CD4-positive, alpha-beta T cell (primary cell): Measurements from ENCODE around the gene LSAMP. TPM values are rescaled to one million over a fixed set of nuclear protein-coding genes. Genes with fewer than 3 reads are reported as not detected.

Experiments used
- ATAC-seq: fragments of 200-7000 bp; cut with Tn5 transposase; one replicate; pipeline ENCODE4 v1.10.0; 2022; ENCODE audit warnings: mild to moderate bottlenecking; ENCODE audit not compliant: poor library complexity
- CTCF ChIA-PET: fragments of 350-600 bp; sonication (Branson Sonifier 250); formaldehyde crosslinking; loops from one replicate; lab custom pipeline; 2021; ENCODE audit warnings: antibody characterized with exemption, inconsistent platforms; lab: Charles Lee
- POLR2A ChIA-PET: fragments of 350-600 bp; sonication (Branson Sonifier 250); formaldehyde crosslinking; loops from one replicate; lab custom pipeline; 2021; ENCODE audit warnings: antibody characterized with exemption, inconsistent platforms; lab: Charles Lee
- DNase-seq, 14 experiments: peaks; one replicate each; pipeline ENCODE4 v3.0.0-alpha.2; 2013 to 2020; ENCODE audit warnings: mixed read lengths in 2 of 14
- H3K27ac ChIP-seq, 2 donors: one replicate each; pipeline versions ENCODE4 v1.5.1 to v1.7.0; 2013; ENCODE audit warnings: low read length in 2 of 2, low read depth in 1 of 2, mild to moderate bottlenecking in 1 of 2
- H3K27me3 ChIP-seq, 2 experiments: 1 replicate in 1 of 2; 2 replicates in 1 of 2; pipeline versions ENCODE4 v1.6.1 to v1.7.0; 2013; ENCODE audit warnings: low read length in 2 of 2, control low read depth in 1 of 2, mild to moderate bottlenecking in 1 of 2, moderate library complexity in 1 of 2; ENCODE audit not compliant: insufficient read depth in 2 of 2, control insufficient read depth in 1 of 2
- H3K36me3 ChIP-seq: one replicate; pipeline ENCODE4 v1.6.1; 2013; ENCODE audit warnings: low read length, control low read depth; ENCODE audit not compliant: insufficient read depth
- H3K4me1 ChIP-seq: one replicate; pipeline ENCODE4 v1.6.1; 2013; ENCODE audit warnings: low read length, control low read depth; ENCODE audit not compliant: insufficient read depth
- H3K4me3 ChIP-seq: one replicate; pipeline ENCODE4 v1.5.1; 2013; ENCODE audit warnings: mild to moderate bottlenecking, low read length, moderate library complexity
- H3K9me3 ChIP-seq, 2 experiments: 1 replicate in 1 of 2; 2 replicates in 1 of 2; pipeline versions ENCODE4 v1.6.1 to v1.7.0; 2013; ENCODE audit warnings: low read length in 2 of 2, mild to moderate bottlenecking in 2 of 2, control low read depth in 1 of 2, moderate library complexity in 1 of 2; ENCODE audit not compliant: control insufficient read depth in 1 of 2, insufficient read depth in 1 of 2
- H3K27ac Mint-ChIP-seq: one replicate; pipeline ENCODE4 v1.8.0; 2020; ENCODE audit warnings: mixed read lengths
- H3K27me3 Mint-ChIP-seq: one replicate; pipeline ENCODE4 v1.8.0; 2021; ENCODE audit warnings: mixed read lengths
- H3K36me3 Mint-ChIP-seq: one replicate; pipeline ENCODE4 v1.8.0; 2021; ENCODE audit warnings: low read depth, mixed read lengths
- H3K4me1 Mint-ChIP-seq: one replicate; pipeline ENCODE4 v1.8.0; 2021; ENCODE audit warnings: low read depth, mixed read lengths
- H3K4me3 Mint-ChIP-seq: one replicate; pipeline ENCODE4 v1.8.0; 2020; ENCODE audit warnings: mild to moderate bottlenecking, mixed read lengths
- H3K9me3 Mint-ChIP-seq: one replicate; pipeline ENCODE4 v1.8.0; 2020; ENCODE audit warnings: mixed read lengths
- intact Hi-C, 2 experiments: fragments of 100-400 bp; cut with DNase I in 1 of 2; cut with micrococcal nuclease in 1 of 2; formaldehyde crosslinking; loops; one replicate each; pipeline versions ENCODE4 v1.15.1 to v1.9.0; 2023 to 2025; cut with DNase I, micrococcal nuclease
- total RNA-seq, 174 experiments: library from RNA in 2 of 174; stranded (reverse) in 2 of 174; gene quantifications; one replicate each; pipeline ENCODE4 v1.2.3 and lab custom pipeline; 2021 to 2026
- TF ChIP-seq, protein P1 (sequence below): fragments of 200-600 bp; IDR thresholded peaks from one replicate; pipeline ENCODE4 v1.8.0; 2022; ENCODE audit warnings: antibody characterized with exemption, mild to moderate bottlenecking

LSAMP gene
- total RNA-seq, 2 experiments from 2014 or later = not detected

DNA sequence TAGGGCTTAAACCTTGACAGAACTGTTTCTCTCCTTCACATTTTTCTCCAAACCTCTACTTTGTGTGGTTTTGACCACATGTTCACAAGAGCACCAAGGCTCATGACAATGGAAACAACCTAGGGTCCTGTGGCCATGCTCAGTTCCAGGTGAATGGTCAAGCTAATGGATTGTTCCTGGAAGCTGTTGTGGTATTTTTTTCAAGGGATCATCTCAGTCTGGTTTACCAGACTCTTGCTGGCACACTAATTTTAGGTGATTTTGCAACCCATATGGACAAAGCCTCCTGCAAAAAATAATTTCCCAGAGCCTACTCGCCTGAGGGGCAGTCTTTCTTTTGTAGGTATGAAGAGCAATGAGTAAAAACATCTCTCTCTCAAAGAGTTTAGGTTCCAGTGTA lies 67.2 kb downstream of the LSAMP start:
- no peak for DNase-seq
- Histone ChIP-seq H3K4me3 (no peak overlapping the region), H3K27me3 (no peaks in the 10 kb centered on the region), H3K4me1 (no peaks in the 10 kb centered on the region), H3K9me3 (no peaks in the 10 kb centered on the region), H3K27ac (no peak overlapping the region), H3K36me3 (no peaks in the 10 kb centered on the region)
- CTCF ChIA-PET = no interaction called here
- ATAC-seq = no peak
- Mint-ChIP-seq H3K4me1 (no peaks in the 10 kb centered on the region), H3K4me3 (no peak overlapping the region), H3K27me3 (no peaks in the 10 kb centered on the region), H3K36me3 (no peaks in the 10 kb centered on the region), H3K27ac (no peak overlapping the region), H3K9me3 (peaks cover 4% of the 10 kb centered on the region)
- intact Hi-C loops = no loop called here
- TF ChIP-seq, protein P1, sequence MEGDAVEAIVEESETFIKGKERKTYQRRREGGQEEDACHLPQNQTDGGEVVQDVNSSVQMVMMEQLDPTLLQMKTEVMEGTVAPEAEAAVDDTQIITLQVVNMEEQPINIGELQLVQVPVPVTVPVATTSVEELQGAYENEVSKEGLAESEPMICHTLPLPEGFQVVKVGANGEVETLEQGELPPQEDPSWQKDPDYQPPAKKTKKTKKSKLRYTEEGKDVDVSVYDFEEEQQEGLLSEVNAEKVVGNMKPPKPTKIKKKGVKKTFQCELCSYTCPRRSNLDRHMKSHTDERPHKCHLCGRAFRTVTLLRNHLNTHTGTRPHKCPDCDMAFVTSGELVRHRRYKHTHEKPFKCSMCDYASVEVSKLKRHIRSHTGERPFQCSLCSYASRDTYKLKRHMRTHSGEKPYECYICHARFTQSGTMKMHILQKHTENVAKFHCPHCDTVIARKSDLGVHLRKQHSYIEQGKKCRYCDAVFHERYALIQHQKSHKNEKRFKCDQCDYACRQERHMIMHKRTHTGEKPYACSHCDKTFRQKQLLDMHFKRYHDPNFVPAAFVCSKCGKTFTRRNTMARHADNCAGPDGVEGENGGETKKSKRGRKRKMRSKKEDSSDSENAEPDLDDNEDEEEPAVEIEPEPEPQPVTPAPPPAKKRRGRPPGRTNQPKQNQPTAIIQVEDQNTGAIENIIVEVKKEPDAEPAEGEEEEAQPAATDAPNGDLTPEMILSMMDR = no peak
- POLR2A ChIA-PET = no interaction called here

DNA sequence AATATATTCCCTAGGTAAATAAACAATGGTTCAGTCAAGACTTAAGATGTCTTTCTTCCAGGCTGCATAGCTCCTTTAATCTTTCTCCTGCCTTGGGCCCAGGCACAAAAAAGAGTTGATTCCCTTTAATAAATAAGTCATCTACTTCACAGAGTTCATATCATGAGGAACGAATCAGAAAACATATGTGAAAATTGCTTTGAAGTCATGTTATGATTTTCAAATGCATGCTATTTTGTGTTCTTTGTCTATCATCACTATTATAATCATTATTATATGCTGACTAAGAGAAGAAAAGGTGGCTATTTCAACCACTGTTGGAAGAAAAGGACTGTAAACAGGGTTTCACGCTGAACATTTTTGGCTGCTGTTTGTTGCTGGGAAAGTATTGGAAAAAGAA lies 70.4 kb downstream of the LSAMP start:
- Mint-ChIP-seq H3K27ac (no peak overlapping the region), H3K4me3 (no peak overlapping the region), H3K36me3 (no peaks in the 10 kb centered on the region), H3K9me3 (peaks cover 13% of the 10 kb centered on the region), H3K4me1 (no peaks in the 10 kb centered on the region), H3K27me3 (no peaks in the 10 kb centered on the region)
- no peaks in the 10 kb centered on the region for H3K36me3 ChIP-seq
- H3K27me3 ChIP-seq = no peaks in the 10 kb centered on the region
- no peak for DNase-seq
- TF ChIP-seq, protein P1 = no peak
- no peaks in the 10 kb centered on the region for H3K9me3 ChIP-seq
- H3K27ac ChIP-seq = no peak overlapping the region
- no peak for ATAC-seq
- CTCF ChIA-PET = no interaction called here
- H3K4me3 ChIP-seq = no peak overlapping the region
- intact Hi-C loops = no loop called here
- no peaks in the 10 kb centered on the region for H3K4me1 ChIP-seq
- POLR2A ChIA-PET = no interaction called here

DNA sequence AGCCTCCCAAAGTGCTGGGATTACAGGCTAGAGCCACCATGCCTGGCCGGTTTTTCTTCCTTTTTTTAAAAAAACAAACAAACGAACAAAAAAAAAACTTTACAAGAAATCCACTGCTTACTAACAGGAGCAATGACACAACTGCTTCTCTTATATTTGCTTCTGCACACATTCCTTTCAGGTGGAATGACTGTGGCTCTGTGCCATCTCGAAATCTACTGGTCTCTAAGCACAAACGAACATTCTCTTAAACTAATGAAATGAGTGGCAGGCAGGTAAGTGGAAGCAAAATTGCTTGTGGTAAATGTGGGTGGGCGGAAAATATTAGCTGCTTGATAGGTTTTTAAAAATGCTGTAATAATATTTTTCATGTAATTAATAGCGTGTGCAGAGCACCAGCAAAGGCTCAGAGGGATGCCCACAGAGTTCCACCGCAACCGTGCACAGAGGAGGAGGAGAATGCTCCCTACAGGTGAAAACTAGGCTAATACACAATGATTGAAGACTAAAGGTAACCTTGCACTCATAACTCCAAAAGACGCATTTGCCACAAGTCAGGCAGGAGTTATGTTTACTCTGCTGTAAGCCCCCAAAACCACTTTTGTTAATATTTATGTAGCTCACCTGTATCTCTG lies 77.4 kb downstream of the LSAMP start:
- intact Hi-C loops = no loop called here
- Histone ChIP-seq H3K9me3 (no peaks in the 10 kb centered on the region), H3K4me3 (no peak overlapping the region), H3K27me3 (no peaks in the 10 kb centered on the region), H3K36me3 (no peaks in the 10 kb centered on the region), H3K4me1 (no peaks in the 10 kb centered on the region), H3K27ac (no peak overlapping the region)
- no peak for DNase-seq
- POLR2A ChIA-PET = no interaction called here
- H3K4me1 Mint-ChIP-seq = no peaks in the 10 kb centered on the region
- no peaks in the 10 kb centered on the region for H3K36me3 Mint-ChIP-seq
- no peak for ATAC-seq
- CTCF ChIA-PET = no interaction called here
- TF ChIP-seq, protein P1 = no peak
- H3K4me3 Mint-ChIP-seq = no peak overlapping the region
- H3K27me3 Mint-ChIP-seq = no peaks in the 10 kb centered on the region
- H3K27ac Mint-ChIP-seq = no peak overlapping the region
- peaks cover 13% of the 10 kb centered on the region for H3K9me3 Mint-ChIP-seq
